Middle frontal gyrus (tissue), 1 donor: ENCODE results near the gene CLINT1.
"Not testable (repeated sequence)": the region's sequence is repeated elsewhere in the genome, so short reads cannot be mapped to it uniquely, and the experiment has no call there.

ENCODE experiments used
- DNase-seq: peaks from one replicate; pipeline ENCODE4 v3.0.0-alpha.2; 2015; ENCODE audit warnings: low spot score; ENCODE audit errors: extremely low spot score

Gene CLINT1

GRCh38 chr5:157862183-157862851 is 3.4 kb upstream of the CLINT1 start:
- DNase-seq, result no peak

- DNase-seq, result no peak
Observed at GRCh38 chr5:157860898-157861890, 2.2 kb upstream of the CLINT1 start.

GRCh38 chr5:157859227-157859575 is 256 bp upstream of the CLINT1 start:
- no peak for DNase-seq

- no peak for DNase-seq
Observed at GRCh38 chr5:157857816-157858526, 974 bp downstream of the CLINT1 start.

GRCh38 chr5:157855404-157855994 is 3.4 kb downstream of the CLINT1 start:
- DNase-seq, result no peak

GRCh38 chr5:157853365-157853764 is 5.6 kb downstream of the CLINT1 start:
- DNase-seq, result not testable (repeated sequence)

- DNase-seq, result no peak
Observed at GRCh38 chr5:157845914-157846598, 12.9 kb downstream of the CLINT1 start.

GRCh38 chr5:157842787-157843186 is 16.2 kb downstream of the CLINT1 start:
- DNase-seq, result no peak

GRCh38 chr5:157842185-157842584 is 16.8 kb downstream of the CLINT1 start:
- no peak for DNase-seq

- DNase-seq, result no peak
Observed at GRCh38 chr5:157839157-157839795, 19.7 kb downstream of the CLINT1 start.

GRCh38 chr5:157836121-157836753 is 22.7 kb downstream of the CLINT1 start:
- DNase-seq, result no peak

GRCh38 chr5:157835041-157835440 is 23.9 kb downstream of the CLINT1 start:
- no peak for DNase-seq

- DNase-seq, result no peak
Observed at GRCh38 chr5:157828944-157829639, 29.9 kb downstream of the CLINT1 start.

- no peak for DNase-seq
Observed at GRCh38 chr5:157828105-157828943, 30.6 kb downstream of the CLINT1 start.

GRCh38 chr5:157827423-157827822 is 31.5 kb downstream of the CLINT1 start:
- DNase-seq, result no peak

GRCh38 chr5:157823655-157824054 is 35.3 kb downstream of the CLINT1 start:
- no peak for DNase-seq

- no peak for DNase-seq
Observed at GRCh38 chr5:157821822-157822622, 36.9 kb downstream of the CLINT1 start.

- no peak for DNase-seq
Observed at GRCh38 chr5:157821405-157821804, 37.5 kb downstream of the CLINT1 start.
